Measurements from ENCODE around the gene MLH3. TPM values are rescaled to one million over a fixed set of nuclear protein-coding genes. Genes with fewer than 3 reads are reported as not detected.

MLH3 gene
- total and polyA plus RNA-seq, 9 donors: 14.8 to 36.4 (median 26.2) TPM

- Histone ChIP-seq H3K27me3 (no peaks in the 10 kb centered on the region), H3K27ac (no peak overlapping the region), H3K4me1 (ENCODE audit: insufficient read depth) (peaks cover 6% of the 10 kb centered on the region), H3K36me3 (no peaks in the 10 kb centered on the region), H3K4me3 (no peak overlapping the region), H3K9me3 (no peaks in the 10 kb centered on the region)
- intact Hi-C loops (cut with DNase I): no loop called here
- DNase-seq: no peak
- 74 to 81% (median 81%) methylated on average over 11 of the region's 11 CpGs for WGBS, 3 donors
- TF ChIP-seq POLR2A (IDR thresholded peaks at IDR 0.05) (no peak), EP300 (IDR thresholded peaks at IDR 0.05) (no peak)
Measured at GRCh38 chr14:74978416-74978947, 72.8 kb downstream of the MLH3 start.

- no peaks in the 10 kb centered on the region for H3K27me3 ChIP-seq
- peaks cover 6% of the 10 kb centered on the region for H3K4me1 ChIP-seq (ENCODE audit: insufficient read depth)
- H3K4me3 ChIP-seq: no peak overlapping the region
- H3K27ac ChIP-seq: no peak overlapping the region
- 55 to 71% (median 56%) methylated on average over 6 of the region's 6 CpGs for WGBS, 3 donors
- no peaks in the 10 kb centered on the region for H3K9me3 ChIP-seq
- no peak for TF ChIP-seq POLR2A (IDR thresholded peaks at IDR 0.05)
- no peak for TF ChIP-seq EP300 (IDR thresholded peaks at IDR 0.05)
- TF ChIP-seq CTCF (IDR thresholded peaks at IDR 0.05): no peak
- DNase-seq: no peak
- H3K36me3 ChIP-seq: no peaks in the 10 kb centered on the region
- intact Hi-C loops (cut with DNase I): no loop called here
Measured at GRCh38 chr14:74977901-74978385, 73.3 kb downstream of the MLH3 start.

- Histone ChIP-seq H3K27ac (no peak overlapping the region), H3K4me3 (no peak overlapping the region), H3K9me3 (no peaks in the 10 kb centered on the region), H3K36me3 (no peaks in the 10 kb centered on the region), H3K27me3 (no peaks in the 10 kb centered on the region), H3K4me1 (ENCODE audit: insufficient read depth) (peaks cover 6% of the 10 kb centered on the region)
- 84 to 85% (median 85%) methylated on average over 12 of the region's 12 CpGs for WGBS, 3 donors
- intact Hi-C loops (cut with DNase I): no loop called here
- no peak for TF ChIP-seq EP300 (IDR thresholded peaks at IDR 0.05)
- no peak for TF ChIP-seq POLR2A (IDR thresholded peaks at IDR 0.05)
- no peak for TF ChIP-seq CTCF (IDR thresholded peaks at IDR 0.05)
- DNase-seq: no peak
Measured at GRCh38 chr14:74977164-74977900, 73.9 kb downstream of the MLH3 start.

- TF ChIP-seq EP300 (IDR thresholded peaks at IDR 0.05) (no peak), CTCF (IDR thresholded peaks at IDR 0.05) (no peak)
- no peaks in the 10 kb centered on the region for H3K36me3 ChIP-seq
- no peak for DNase-seq
- H3K4me1 ChIP-seq (ENCODE audit: insufficient read depth): peaks cover 6% of the 10 kb centered on the region
- H3K9me3 ChIP-seq: no peaks in the 10 kb centered on the region
- H3K27me3 ChIP-seq: no peaks in the 10 kb centered on the region
- no peak overlapping the region for H3K4me3 ChIP-seq
- intact Hi-C loops (cut with DNase I): no loop called here
- WGBS, 3 donors: 81 to 84% (median 81%) methylated on average over 11 of the region's 11 CpGs
- H3K27ac ChIP-seq: no peak overlapping the region
Measured at GRCh38 chr14:74976264-74977113, 74.8 kb downstream of the MLH3 start.

All from ovary (tissue), 9 donors.